COLO668 (cell line): Measurements from ENCODE around the gene UBL5.
A peak's percentile ranks its signal among the peaks of the same experiment; 100 is the strongest.
"Not testable (repeated sequence)": the region's sequence is repeated elsewhere in the genome, so short reads cannot be mapped to it uniquely, and the experiment has no call there.

Experiments used
- DNase-seq: peaks from one replicate; lab custom pipeline; 2025; ENCODE audit not compliant: unreplicated experiment; lab: John Stamatoyannopoulos, UW

Gene UBL5

GRCh38 chr19:9808855-9809824 is 18.6 kb upstream of the UBL5 start:
- DNase-seq: no peak

- no peak for DNase-seq
These were observed 16.6 kb upstream of the UBL5 start for GRCh38 chr19:9811139-9811538.

GRCh38 chr19:9818175-9818733 is 9.5 kb upstream of the UBL5 start:
- DNase-seq: no peak

- peak; percentile 100 for DNase-seq
These were observed 8.8 kb upstream of the UBL5 start, which contains the start of gene FBXL12 for GRCh38 chr19:9818734-9819595. TSS of gene FBXL12 (minus strand) at chr19:9819079. CDS start at chr19:9818813, 266 bp downstream.

- DNase-seq: no peak
These were observed 8.2 kb upstream of the UBL5 start for GRCh38 chr19:9819596-9819909.

- not testable (repeated sequence) for DNase-seq
These were observed 7.7 kb upstream of the UBL5 start for GRCh38 chr19:9820034-9820433.

- no peak for DNase-seq
These were observed 3.9 kb upstream of the UBL5 start for GRCh38 chr19:9823816-9824215.

- DNase-seq: no peak
These were observed 889 bp downstream of the UBL5 start for GRCh38 chr19:9828551-9829063.

- no peak for DNase-seq
These were observed 6.6 kb downstream of the UBL5 start for GRCh38 chr19:9834307-9834725.

- DNase-seq: peak; percentile 99
These were observed 7.2 kb downstream of the UBL5 start, which contains the start of gene PIN1 for GRCh38 chr19:9834726-9835506. TSS of gene PIN1 (plus strand) at chr19:9835318. CDS start at chr19:9835345, 27 bp downstream.

- no peak for DNase-seq
These were observed 7.8 kb downstream of the UBL5 start for GRCh38 chr19:9835507-9835949.

- DNase-seq: no peak
These were observed 8.3 kb downstream of the UBL5 start for GRCh38 chr19:9836021-9836420.

- DNase-seq: no peak
These were observed 10.6 kb downstream of the UBL5 start for GRCh38 chr19:9838324-9838723.

GRCh38 chr19:9839415-9839814 is 11.7 kb downstream of the UBL5 start:
- DNase-seq: no peak

- DNase-seq: no peak
These were observed 15.3 kb downstream of the UBL5 start for GRCh38 chr19:9842834-9843625.

GRCh38 chr19:9843626-9844273 is 16.0 kb downstream of the UBL5 start:
- DNase-seq: not testable (repeated sequence)

- peak; percentile 10 for DNase-seq
These were observed 19.5 kb downstream of the UBL5 start for GRCh38 chr19:9847087-9847671.

GRCh38 chr19:9848060-9848459 is 20.3 kb downstream of the UBL5 start:
- DNase-seq: peak; percentile 15

- no peak for DNase-seq
These were observed 21.0 kb downstream of the UBL5 start for GRCh38 chr19:9848762-9849161.
